K562 (cell line): ENCODE data around the gene PRXL2B. TPM values are rescaled to one million over a fixed set of nuclear protein-coding genes. Genes with fewer than 3 reads are reported as not detected.
A peak's percentile ranks its signal among the peaks of the same experiment; 100 is the strongest.

Source experiments
- FIP1L1 ChIP-seq: fragments of 200-400 bp; formaldehyde crosslinking; IDR thresholded peaks from 2 replicates; pipeline ENCODE4 v1.6.1; 2018; ENCODE audit warnings: mild to moderate bottlenecking, low read depth, low read length; ENCODE audit not compliant: poor library complexity, severe bottlenecking
- FOXK1 ChIP-seq: sonication (generic); formaldehyde crosslinking; IDR thresholded peaks from 2 replicates; pipeline ENCODE4 v1.8.0; 2022; ENCODE audit warnings: missing genetic modification reagents, mild to moderate bottlenecking, borderline replicate concordance
- HLTF ChIP-seq: fragments of 450-650 bp; IDR thresholded peaks from 2 replicates; pipeline ENCODE4 v1.6.1; 2016
- L3MBTL2 ChIP-seq: fragments of 450-650 bp; IDR thresholded peaks from 2 replicates; pipeline ENCODE4 v1.6.1; 2016; ENCODE audit warnings: mild to moderate bottlenecking, moderate library complexity
- MBD2 ChIP-seq: sonication (generic); IDR thresholded peaks from 2 replicates; pipeline ENCODE4 v1.6.1; 2016; ENCODE audit warnings: low read depth, borderline replicate concordance
- MTA3 ChIP-seq: fragments of 450-650 bp; formaldehyde crosslinking; IDR thresholded peaks from 2 replicates; pipeline ENCODE4 v1.6.1; 2017; ENCODE audit warnings: mild to moderate bottlenecking, borderline replicate concordance
- MYC ChIP-seq, 2 experiments: fragments of 250-450 bp in 1 of 2; sonication (Bioruptor Pico) in 1 of 2; IDR thresholded peaks; 2 replicates each; pipeline versions ENCODE4 v1.5.1 to v1.6.1; 2012 to 2021; ENCODE audit warnings: low read depth in 2 of 2, borderline replicate concordance in 1 of 2, improper control_type of control experiment in 1 of 2, low read length in 1 of 2, mild to moderate bottlenecking in 1 of 2, moderate library complexity in 1 of 2
- POLR2AphosphoS5 ChIP-seq: IDR thresholded peaks from 2 replicates; pipeline ENCODE4 v1.6.1; 2011; ENCODE audit warnings: mild to moderate bottlenecking, low read depth, low read length, moderate library complexity; ENCODE audit not compliant: control insufficient read depth, insufficient read depth
- RAD51 ChIP-seq: fragments of 450-650 bp; IDR thresholded peaks from 2 replicates; pipeline ENCODE4 v1.7.1; 2016; ENCODE audit warnings: low read depth, mild to moderate bottlenecking, borderline replicate concordance
- SMARCA4 ChIP-seq: fragments of 450-650 bp; IDR thresholded peaks from 2 replicates; pipeline ENCODE4 v1.6.1; 2016
- STAT5B ChIP-seq: fragments of 250-450 bp; sonication (Bioruptor Pico); IDR thresholded peaks from 2 replicates; pipeline ENCODE4 v1.8.0; 2021; ENCODE audit warnings: mild to moderate bottlenecking, inconsistent platforms
- TEAD4 ChIP-seq, 2 experiments: sonication (generic) in 1 of 2; formaldehyde crosslinking in 1 of 2; IDR thresholded peaks; 2 replicates each; pipeline versions ENCODE4 v1.6.1 to v1.8.0; 2012 to 2022; ENCODE audit warnings: borderline replicate concordance in 1 of 2, inconsistent platforms in 1 of 2, low read length in 1 of 2, mild to moderate bottlenecking in 1 of 2, missing genetic modification reagents in 1 of 2
- ZNF444 ChIP-seq: fragments of 250-450 bp; sonication (Bioruptor Pico); IDR thresholded peaks from 2 replicates; pipeline ENCODE4 v1.4.0; 2020; ENCODE audit warnings: mild to moderate bottlenecking, moderate library complexity
- polyA plus RNA-seq, 8 experiments: library from polyadenylated mRNA; depleted of rRNA in 4 of 8; stranded (reverse) in 5 of 8; unstranded in 3 of 8; fragments of >200 nt; fragmentation: Nextera tagmentation in 2 of 8; fragmentation: Illumina TruSeq in 1 of 8; extraction: Ambion mirVana in 2 of 8; extraction: Trizol in 1 of 8; gene quantifications; 2 replicates each; pipeline versions ENCODE4 v1.2.1 to v1.2.3, GENCODE V29; 2011 to 2014; ENCODE audit warnings: inconsistent platforms in 1 of 8, missing spikeins in 1 of 8
- total RNA-seq, 7 experiments: library from RNA; depleted of rRNA in 6 of 7; stranded (reverse); fragments of >200 nt in 6 of 7; fragmentation: Illumina TruSeq in 2 of 7; extraction: Trizol in 2 of 7; gene quantifications; 2 replicates each; pipeline versions ENCODE4 v1.2.1 to v1.2.3, GENCODE V29; 2011 to 2021; ENCODE audit warnings: low replicate concordance in 1 of 7
- TF ChIP-seq, protein P1 (sequence below): sonication (generic); formaldehyde crosslinking; IDR thresholded peaks from 2 replicates; pipeline ENCODE4 v1.8.0; 2022; ENCODE audit warnings: missing genetic modification reagents, mild to moderate bottlenecking, moderate library complexity, borderline replicate concordance
- TF ChIP-seq, protein P2 (sequence below), 2 experiments: fragments of 450-650 bp; conservative IDR thresholded peaks; 2 replicates each; pipeline ENCODE4 v1.6.1; 2017; ENCODE audit warnings: mild to moderate bottlenecking in 2 of 2, moderate library complexity in 2 of 2
- TF ChIP-seq, protein P3 (sequence below): fragments of 250-450 bp; sonication (Bioruptor Pico); IDR thresholded peaks from 2 replicates; pipeline ENCODE4 v1.8.0; 2021; ENCODE audit warnings: moderate library complexity, mild to moderate bottlenecking, inconsistent platforms
- TF ChIP-seq, protein P4 (sequence below), 3 experiments: fragments of 200-800 bp in 1 of 3; sonication (Bioruptor generic) in 1 of 3; sonication (generic) in 1 of 3; formaldehyde crosslinking in 1 of 3; IDR thresholded peaks; 2 replicates each; pipeline versions ENCODE4 v1.6.1 to v1.8.0; 2016 to 2022; ENCODE audit warnings: mild to moderate bottlenecking in 2 of 3, missing compliant biosample characterization in 2 of 3, missing genetic modification characterization in 2 of 3, missing genetic modification reagents in 1 of 3

Gene PRXL2B
- total and polyA plus RNA-seq, 9 of the 15 experiments (the other 6 are each of a cell fraction or from before 2014, with no cell fraction given): 0.99 to 25.3 (median 11.8) TPM

DNA sequence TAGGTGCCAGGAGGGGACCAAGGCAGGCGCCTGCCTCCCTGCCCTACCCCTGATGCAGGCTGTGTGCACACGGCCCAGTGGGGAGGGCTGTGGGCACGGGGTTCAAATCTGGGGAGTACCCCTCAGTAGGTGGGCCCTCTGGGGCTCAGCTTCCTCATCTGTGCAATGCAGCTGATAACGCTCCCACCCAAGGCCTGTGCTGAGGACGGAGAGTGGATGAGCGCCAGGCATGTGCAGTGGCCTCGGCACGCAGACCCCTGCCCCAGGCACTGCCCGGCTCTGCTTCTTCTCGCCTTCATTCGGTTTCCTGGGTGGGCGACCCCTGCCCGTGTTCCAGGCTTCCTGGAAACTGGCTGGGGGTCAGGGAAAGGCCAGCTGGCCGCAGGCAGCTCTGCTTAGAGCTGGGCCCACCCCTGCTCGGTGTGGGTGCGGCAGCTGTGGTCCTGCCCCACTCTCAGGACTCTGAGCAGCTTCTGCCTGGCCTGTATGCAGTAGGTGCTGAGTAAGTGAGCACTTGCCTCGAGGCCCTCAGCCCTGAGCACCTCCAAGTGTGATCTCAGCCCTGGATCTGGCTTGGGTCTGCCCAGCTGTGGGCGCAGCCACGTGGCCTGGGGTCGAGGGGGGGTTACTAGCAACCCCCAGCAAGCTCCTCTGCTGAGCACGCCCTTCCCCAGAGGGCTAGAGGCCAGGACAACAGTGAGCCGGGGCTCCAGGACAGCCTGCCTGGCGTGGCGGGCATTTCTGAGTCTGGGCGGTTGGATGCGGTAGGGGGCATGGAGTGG, 42.3 kb upstream of the PRXL2B start (continued):
- TF ChIP-seq MTA3 (no peak), L3MBTL2 (peak; percentile 86), POLR2AphosphoS5 (no peak), HLTF (no peak), STAT5B (CRISPR knock-in tag) (no peak), TEAD4 (IDR thresholded peaks at IDR 0.05; ENCODE audit: low read length) (0 out of 2 replicates have a peak, but pooled peaks have one; percentile 0), TEAD4 (CRISPR knock-in tag; IDR thresholded peaks at IDR 0.05; ENCODE audit: borderline replicate concordance) (no peak), FIP1L1 (no peak), ZNF444 (CRISPR knock-in tag) (no peak), FOXK1 (CRISPR knock-in tag) (no peak), RAD51 (peak; percentile 40; the same call in 1 of the 2 replicates), MYC (IDR thresholded peaks at IDR 0.05; ENCODE audit: low read depth, low read length) (0 out of 2 replicates have a peak, but pooled peaks have one; percentile 13), MYC (CRISPR knock-in tag; IDR thresholded peaks at IDR 0.05; ENCODE audit: borderline replicate concordance, low read depth) (no peak), SMARCA4 (0 out of 2 replicates have a peak, but pooled peaks have one; percentile 13), MBD2 (peak; percentile 36; the same call in 1 of the 2 replicates)
- TF ChIP-seq, protein P1, sequence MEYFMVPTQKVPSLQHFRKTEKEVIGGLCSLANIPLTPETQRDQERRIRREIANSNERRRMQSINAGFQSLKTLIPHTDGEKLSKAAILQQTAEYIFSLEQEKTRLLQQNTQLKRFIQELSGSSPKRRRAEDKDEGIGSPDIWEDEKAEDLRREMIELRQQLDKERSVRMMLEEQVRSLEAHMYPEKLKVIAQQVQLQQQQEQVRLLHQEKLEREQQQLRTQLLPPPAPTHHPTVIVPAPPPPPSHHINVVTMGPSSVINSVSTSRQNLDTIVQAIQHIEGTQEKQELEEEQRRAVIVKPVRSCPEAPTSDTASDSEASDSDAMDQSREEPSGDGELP: peak; percentile 76
- TF ChIP-seq, protein P2, sequence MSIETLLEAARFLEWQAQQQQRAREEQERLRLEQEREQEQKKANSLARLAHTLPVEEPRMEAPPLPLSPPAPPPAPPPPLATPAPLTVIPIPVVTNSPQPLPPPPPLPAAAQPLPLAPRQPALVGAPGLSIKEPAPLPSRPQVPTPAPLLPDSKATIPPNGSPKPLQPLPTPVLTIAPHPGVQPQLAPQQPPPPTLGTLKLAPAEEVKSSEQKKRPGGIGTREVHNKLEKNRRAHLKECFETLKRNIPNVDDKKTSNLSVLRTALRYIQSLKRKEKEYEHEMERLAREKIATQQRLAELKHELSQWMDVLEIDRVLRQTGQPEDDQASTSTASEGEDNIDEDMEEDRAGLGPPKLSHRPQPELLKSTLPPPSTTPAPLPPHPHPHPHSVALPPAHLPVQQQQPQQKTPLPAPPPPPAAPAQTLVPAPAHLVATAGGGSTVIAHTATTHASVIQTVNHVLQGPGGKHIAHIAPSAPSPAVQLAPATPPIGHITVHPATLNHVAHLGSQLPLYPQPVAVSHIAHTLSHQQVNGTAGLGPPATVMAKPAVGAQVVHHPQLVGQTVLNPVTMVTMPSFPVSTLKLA (conservative IDR thresholded peaks at IDR 0.05): peak; percentile 69 to 80
- TF ChIP-seq, protein P3, sequence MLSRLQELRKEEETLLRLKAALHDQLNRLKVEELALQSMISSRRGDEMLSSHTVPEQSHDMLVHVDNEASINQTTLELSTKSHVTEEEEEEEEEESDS: no peak
- TF ChIP-seq, protein P4, sequence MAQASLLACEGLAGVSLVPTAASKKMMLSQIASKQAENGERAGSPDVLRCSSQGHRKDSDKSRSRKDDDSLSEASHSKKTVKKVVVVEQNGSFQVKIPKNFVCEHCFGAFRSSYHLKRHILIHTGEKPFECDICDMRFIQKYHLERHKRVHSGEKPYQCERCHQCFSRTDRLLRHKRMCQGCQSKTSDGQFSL (CRISPR knock-in tag; IDR thresholded peaks at IDR 0.05): peak; percentile 59
- TF ChIP-seq, protein P4 (tag; IDR thresholded peaks at IDR 0.05): peak in 1 of 2 experiments; percentile 42; a peak in 1 of 4 replicates
